HUES6 (cell line): ENCODE results near the gene CNTNAP2.
A peak's percentile ranks its signal among the peaks of the same experiment; 100 is the strongest.

Experiments used
- H3K27ac ChIP-seq: 2 replicates; pipeline ENCODE4 v1.7.0; 2013; ENCODE audit warnings: low read depth, mild to moderate bottlenecking, low read length, inconsistent platforms
- H3K27me3 ChIP-seq: 2 replicates; pipeline ENCODE4 v1.6.1; 2013; ENCODE audit warnings: low read length; ENCODE audit not compliant: control insufficient read depth, insufficient read depth
- H3K36me3 ChIP-seq: 2 replicates; pipeline ENCODE4 v1.6.1; 2013; ENCODE audit warnings: low read length; ENCODE audit not compliant: control insufficient read depth, insufficient read depth
- H3K4me1 ChIP-seq: 2 replicates; pipeline ENCODE4 v1.6.1; 2013; ENCODE audit warnings: low read length; ENCODE audit not compliant: control insufficient read depth, insufficient read depth
- H3K4me3 ChIP-seq: 2 replicates; pipeline ENCODE4 v1.5.1; 2013; ENCODE audit warnings: low read depth, low read length
- H3K9ac ChIP-seq: one replicate; pipeline ENCODE4 v1.6.1; 2013; ENCODE audit warnings: mild to moderate bottlenecking, low read length
- H3K9me3 ChIP-seq: 2 replicates; pipeline ENCODE4 v1.6.1; 2013; ENCODE audit warnings: low read depth, low read length; ENCODE audit not compliant: control insufficient read depth, insufficient read depth

The CNTNAP2 gene

DNA sequence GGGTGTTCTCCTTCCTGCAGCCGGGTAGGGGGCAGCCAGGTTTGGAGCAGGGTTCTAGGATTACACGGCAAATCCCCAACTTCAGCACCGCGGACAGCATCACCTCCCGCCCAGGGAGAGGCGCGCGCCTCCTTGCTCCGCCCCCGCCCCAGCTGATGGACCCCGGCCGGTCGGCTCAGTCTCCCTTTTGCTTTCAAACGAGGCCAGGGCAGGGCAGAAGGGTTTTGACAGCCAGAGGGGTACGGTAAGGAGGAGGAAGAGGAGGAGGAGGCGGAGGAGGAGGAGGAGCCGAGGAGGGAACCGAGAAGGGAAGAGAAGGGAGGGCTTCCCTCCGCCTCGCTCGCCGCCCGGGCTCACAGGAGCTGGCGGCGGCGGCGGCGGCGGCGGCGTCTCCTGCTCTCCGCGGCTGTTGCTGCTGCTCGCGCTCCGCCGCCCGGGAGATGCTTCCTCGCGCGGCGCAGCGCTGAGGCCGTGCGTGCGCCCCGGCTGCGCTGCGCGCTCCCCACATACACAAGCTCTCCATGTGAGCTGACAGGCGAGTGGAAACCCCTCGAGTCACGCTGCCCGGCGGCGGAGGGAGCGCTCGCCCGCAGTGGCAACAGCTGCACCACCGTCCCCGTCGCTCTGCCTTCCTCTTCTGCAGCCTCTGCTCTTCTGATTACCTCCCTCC, 615 bp upstream of the CNTNAP2 start:
- Histone ChIP-seq H3K4me3 (peak overlapping the region; percentile 72), H3K9me3 (no peaks in the 10 kb centered on the region), H3K36me3 (no peaks in the 10 kb centered on the region), H3K27ac (no peak overlapping the region), H3K9ac (no peak overlapping the region), H3K27me3 (peaks cover 39% of the 10 kb centered on the region), H3K4me1 (no peaks in the 10 kb centered on the region)

DNA sequence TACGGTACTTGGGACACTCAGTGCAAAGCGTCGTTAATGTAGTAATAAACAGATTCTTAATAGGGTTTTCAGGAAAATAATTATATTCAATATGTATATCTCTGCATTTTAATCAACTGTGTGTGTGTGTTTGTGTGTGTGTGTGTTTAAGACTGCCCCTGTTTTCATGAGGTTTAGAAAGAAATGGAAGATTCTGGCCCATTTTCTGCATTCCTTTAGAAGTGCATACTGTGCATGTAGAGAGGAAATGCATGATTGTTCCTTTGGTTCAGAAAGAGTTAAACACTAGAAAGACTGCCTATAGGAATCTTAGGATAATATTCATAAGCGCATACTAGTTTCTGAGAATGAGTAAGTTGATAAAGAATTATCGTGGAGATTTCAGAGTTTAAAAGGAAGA, 975 bp downstream of the CNTNAP2 start:
- no peak overlapping the region for H3K27ac ChIP-seq
- H3K4me1 ChIP-seq: no peaks in the 10 kb centered on the region
- H3K27me3 ChIP-seq: peaks cover 39% of the 10 kb centered on the region
- H3K4me3 ChIP-seq: peak overlapping the region; percentile 72; the same call in 1 of the 2 replicates
- no peak overlapping the region for H3K9ac ChIP-seq
- no peaks in the 10 kb centered on the region for H3K9me3 ChIP-seq
- H3K36me3 ChIP-seq: no peaks in the 10 kb centered on the region

DNA sequence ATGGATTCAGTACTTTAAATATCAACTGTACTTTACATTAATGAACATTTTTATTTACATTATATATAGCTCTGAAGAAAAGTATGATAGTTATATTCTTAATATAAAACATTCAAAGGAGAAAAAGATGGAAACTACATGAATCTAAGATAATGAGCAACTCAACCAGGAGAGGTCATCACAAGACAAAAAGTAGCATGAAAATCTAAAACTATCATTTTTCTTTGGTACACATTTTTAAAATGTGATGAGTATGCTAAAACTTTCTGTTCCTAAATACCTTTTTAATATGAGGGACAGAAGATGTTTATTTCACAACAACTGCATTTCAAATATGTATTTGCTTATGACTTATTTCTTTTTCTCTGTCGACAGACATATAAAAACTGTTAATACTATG, 2.4 kb downstream of the CNTNAP2 start:
- Histone ChIP-seq H3K4me3 (no peak overlapping the region), H3K9me3 (no peaks in the 10 kb centered on the region), H3K9ac (no peak overlapping the region), H3K27ac (no peak overlapping the region), H3K27me3 (peaks cover 39% of the 10 kb centered on the region), H3K4me1 (no peaks in the 10 kb centered on the region), H3K36me3 (no peaks in the 10 kb centered on the region)

DNA sequence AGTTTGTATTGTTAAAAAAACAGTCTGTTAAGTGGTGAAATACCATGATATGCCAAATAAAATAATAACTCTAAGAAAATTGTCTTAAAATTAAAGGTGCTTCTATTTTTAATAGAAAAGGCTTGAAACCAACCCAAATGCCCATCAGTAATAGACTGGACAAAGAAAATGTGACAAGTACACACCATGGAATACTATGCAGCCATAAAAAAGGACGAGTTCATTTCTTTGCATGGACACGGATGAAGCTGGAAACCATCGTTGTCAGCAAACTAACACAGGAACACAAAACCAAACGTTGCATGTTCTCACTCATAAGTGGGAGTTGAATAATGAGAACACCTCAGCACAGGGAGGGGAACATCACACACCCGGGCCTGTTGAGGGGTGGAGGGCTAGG, 7.1 kb downstream of the CNTNAP2 start:
- H3K27me3 ChIP-seq: peaks cover 7% of the 10 kb centered on the region
- no peaks in the 10 kb centered on the region for H3K4me1 ChIP-seq
- H3K27ac ChIP-seq: no peak overlapping the region
- H3K9ac ChIP-seq: no peak overlapping the region
- no peaks in the 10 kb centered on the region for H3K36me3 ChIP-seq
- H3K9me3 ChIP-seq: no peaks in the 10 kb centered on the region
- H3K4me3 ChIP-seq: no peak overlapping the region

DNA sequence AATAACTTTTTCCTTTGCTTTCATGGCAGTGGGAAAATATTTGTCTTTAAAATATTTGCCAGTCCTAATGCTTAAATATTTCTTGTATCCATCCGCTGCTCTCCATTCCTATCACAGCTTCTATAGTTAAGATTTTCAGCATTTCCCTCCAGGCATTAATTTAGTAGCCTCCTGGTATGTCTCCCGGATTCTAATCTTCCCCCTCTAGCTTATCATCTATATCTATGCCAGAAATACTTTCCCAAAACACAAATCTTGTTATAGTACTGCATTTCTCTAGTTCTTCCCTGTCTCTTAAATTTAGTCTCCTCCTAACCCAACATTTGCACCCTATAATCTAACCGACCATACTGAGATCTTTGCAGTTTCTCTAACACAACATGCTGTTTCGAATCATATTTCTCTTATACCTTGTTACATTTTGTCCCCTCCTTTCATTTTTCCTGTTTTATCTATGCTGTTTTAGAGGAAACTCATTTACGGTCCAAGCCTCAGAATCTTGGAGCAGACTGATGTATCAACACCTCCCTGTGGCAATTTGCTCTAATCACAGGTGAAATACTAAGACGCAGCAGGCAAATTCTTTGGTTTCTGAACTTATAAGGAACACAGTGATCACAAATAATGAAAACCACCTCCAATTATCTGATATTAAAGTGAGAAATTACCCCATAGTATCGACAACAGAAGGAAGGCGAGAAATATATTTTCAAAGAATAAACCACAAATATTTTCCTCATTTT, 10.3 kb downstream of the CNTNAP2 start:
- H3K27me3 ChIP-seq: no peaks in the 10 kb centered on the region
- H3K27ac ChIP-seq: no peak overlapping the region

DNA sequence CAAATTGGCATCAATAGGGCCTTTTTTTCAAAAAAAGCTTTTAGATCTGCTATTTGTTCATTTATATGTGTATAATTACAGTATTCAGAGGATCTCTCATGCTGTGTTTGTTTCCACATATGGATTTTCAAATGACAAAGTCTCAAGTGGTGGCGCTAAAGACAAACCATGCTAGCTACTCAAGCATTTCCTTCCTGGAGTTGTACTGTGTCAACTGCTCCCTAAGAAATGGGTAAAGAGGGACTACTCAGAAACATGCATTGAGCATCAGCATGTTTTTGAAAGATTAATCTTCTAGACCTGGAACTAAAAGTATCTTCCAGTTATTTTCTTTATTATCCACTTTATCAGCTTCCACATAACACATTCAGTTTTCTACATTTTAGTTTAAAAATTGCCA, 12.7 kb downstream of the CNTNAP2 start:
- H3K4me3 ChIP-seq: no peak overlapping the region
- no peaks in the 10 kb centered on the region for H3K9me3 ChIP-seq
- H3K9ac ChIP-seq: no peak overlapping the region
- no peak overlapping the region for H3K27ac ChIP-seq
- no peaks in the 10 kb centered on the region for H3K4me1 ChIP-seq
- no peaks in the 10 kb centered on the region for H3K27me3 ChIP-seq
- no peaks in the 10 kb centered on the region for H3K36me3 ChIP-seq

More for the DNA sequence above, 10.3 kb downstream of the CNTNAP2 start:
- Histone ChIP-seq H3K4me1 (no peaks in the 10 kb centered on the region), H3K9ac (no peak overlapping the region), H3K9me3 (no peaks in the 10 kb centered on the region), H3K4me3 (no peak overlapping the region), H3K36me3 (no peaks in the 10 kb centered on the region)

DNA sequence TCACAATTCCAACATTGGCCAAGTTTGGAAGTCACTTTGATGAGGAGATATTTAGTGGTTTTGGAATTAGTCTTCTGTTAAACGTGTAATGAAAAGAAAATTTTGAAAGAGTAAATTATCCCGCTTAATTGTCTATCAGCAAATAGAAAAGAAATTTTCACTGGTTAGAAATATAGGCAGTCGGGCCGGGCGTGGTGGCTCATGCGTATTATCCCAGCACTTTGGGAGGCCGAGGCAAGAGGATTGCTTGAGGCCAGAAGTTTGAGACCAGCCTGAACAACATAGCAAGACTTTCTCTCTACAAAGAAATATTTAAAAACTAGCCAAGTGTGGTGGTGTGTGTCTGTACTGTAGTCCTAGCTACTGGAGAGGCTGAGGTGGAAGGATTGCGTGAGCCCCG, 13.4 kb downstream of the CNTNAP2 start:
- H3K9ac ChIP-seq: no peak overlapping the region
- no peaks in the 10 kb centered on the region for H3K4me1 ChIP-seq
- H3K9me3 ChIP-seq: no peaks in the 10 kb centered on the region
- no peak overlapping the region for H3K27ac ChIP-seq
- H3K36me3 ChIP-seq: no peaks in the 10 kb centered on the region
- no peaks in the 10 kb centered on the region for H3K27me3 ChIP-seq
- H3K4me3 ChIP-seq: no peak overlapping the region

DNA sequence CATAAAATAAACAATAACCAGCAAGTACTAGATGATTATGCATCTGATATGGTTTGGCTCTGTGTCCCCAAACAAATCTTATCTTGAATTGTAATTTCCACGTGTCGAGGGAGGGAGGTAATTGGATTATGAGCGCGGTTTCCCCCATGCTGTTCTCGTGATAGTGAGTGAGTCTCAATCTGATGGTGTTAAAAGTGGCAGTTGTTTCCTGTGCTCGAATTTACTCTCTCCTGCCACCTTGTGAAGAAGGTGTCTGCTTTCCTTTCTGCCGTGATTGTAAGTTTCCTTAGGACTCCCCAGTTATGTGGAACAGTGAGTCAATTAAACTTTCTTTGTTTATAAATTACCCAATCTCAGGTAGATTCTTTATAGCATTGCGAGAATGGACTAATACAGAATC, 15.1 kb downstream of the CNTNAP2 start:
- Histone ChIP-seq H3K9me3 (no peaks in the 10 kb centered on the region), H3K9ac (no peak overlapping the region)

DNA sequence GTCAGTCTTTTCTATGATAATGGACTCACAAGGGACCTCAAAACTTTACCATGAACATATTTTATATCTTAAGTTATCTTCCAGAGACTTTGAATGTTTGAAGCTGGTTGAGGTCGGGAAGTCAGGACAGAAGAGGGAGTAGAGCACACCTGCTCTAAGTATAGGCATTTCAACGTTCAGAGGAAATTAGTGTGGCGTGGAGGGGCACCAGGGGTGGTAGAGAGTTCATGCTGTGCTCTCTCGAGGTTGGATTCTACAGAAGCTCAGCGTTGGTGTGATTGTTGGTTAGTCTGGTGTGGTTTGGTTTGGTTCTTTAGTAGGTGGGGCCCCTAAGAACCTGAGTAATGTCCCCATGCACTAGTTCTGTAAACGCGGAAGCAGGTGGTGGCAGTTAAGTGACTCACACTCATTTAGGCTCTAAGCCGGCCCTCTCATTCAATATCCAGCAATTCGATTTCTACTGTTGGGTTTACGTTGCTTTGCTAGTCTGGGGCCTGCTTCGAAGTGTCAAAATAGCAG, 19.8 kb downstream of the CNTNAP2 start:
- Histone ChIP-seq H3K27ac (no peak overlapping the region), H3K9me3 (no peaks in the 10 kb centered on the region), H3K9ac (no peak overlapping the region), H3K36me3 (no peaks in the 10 kb centered on the region), H3K27me3 (no peaks in the 10 kb centered on the region), H3K4me1 (no peaks in the 10 kb centered on the region), H3K4me3 (no peak overlapping the region)

More for the DNA sequence above, 15.1 kb downstream of the CNTNAP2 start:
- Histone ChIP-seq H3K4me1 (no peaks in the 10 kb centered on the region), H3K27me3 (no peaks in the 10 kb centered on the region), H3K36me3 (no peaks in the 10 kb centered on the region), H3K27ac (no peak overlapping the region), H3K4me3 (no peak overlapping the region)

DNA sequence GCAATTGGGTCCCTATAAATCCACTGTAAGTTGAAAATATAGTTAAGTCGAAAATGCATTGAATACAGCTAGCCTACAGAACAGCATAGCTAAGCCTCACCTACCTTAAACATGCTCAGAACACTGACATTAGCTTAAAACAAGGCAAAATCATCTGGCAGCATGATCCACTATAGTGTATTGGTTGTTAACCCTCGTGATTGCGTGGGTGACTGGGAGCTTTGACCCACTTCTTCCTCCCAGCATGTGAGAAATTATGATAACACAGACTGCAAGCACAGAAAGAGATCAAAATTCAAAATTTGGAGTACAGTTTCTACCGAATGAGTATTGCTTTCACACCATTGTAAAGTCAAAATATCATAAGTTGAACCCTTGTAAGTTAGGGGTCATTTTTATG, 22.3 kb downstream of the CNTNAP2 start:
- Histone ChIP-seq H3K27me3 (no peaks in the 10 kb centered on the region), H3K9ac (no peak overlapping the region), H3K4me1 (no peaks in the 10 kb centered on the region), H3K4me3 (no peak overlapping the region), H3K9me3 (no peaks in the 10 kb centered on the region), H3K27ac (no peak overlapping the region), H3K36me3 (no peaks in the 10 kb centered on the region)

DNA sequence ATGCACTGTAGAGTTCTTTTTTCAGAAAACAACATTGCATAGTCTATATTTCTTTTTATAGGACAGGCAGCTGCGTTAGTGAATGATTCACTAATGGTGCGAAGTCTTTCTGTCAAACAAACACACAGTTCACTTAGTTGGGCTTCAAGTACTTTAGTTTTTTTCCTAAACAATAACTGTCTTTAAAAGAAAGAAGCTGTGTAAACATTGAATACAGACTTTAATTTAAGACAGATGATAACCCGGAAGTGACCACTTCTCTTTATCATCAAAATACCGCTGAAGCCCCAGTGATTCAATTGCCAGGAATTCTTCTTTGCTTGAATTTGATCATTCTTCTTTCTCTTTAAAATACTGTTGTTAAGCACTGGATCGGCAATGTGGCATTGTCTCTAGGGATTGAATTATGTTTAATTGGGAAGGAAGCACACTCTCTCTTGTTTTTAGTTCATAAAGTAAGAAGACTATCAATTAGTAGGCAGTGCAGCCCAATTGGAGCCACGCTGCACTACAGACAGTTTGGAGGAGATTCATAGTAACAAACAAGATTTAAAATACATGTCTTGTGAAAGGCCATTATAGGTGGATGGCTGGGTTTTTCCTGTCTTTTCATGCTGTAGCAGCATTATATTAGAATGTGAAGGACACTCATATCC, 30.4 kb downstream of the CNTNAP2 start:
- Histone ChIP-seq H3K4me3 (no peak overlapping the region), H3K27ac (no peak overlapping the region)

More for the DNA sequence above, 30.4 kb downstream of the CNTNAP2 start:
- Histone ChIP-seq H3K36me3 (no peaks in the 10 kb centered on the region), H3K9ac (no peak overlapping the region), H3K27me3 (no peaks in the 10 kb centered on the region), H3K9me3 (no peaks in the 10 kb centered on the region), H3K4me1 (peaks cover 27% of the 10 kb centered on the region)
